ENCODE data around the gene UBA6.
"Not testable (repeated sequence)": the region's sequence is repeated elsewhere in the genome, so short reads cannot be mapped to it uniquely, and the experiment has no call there.

UBA6 gene

DNA sequence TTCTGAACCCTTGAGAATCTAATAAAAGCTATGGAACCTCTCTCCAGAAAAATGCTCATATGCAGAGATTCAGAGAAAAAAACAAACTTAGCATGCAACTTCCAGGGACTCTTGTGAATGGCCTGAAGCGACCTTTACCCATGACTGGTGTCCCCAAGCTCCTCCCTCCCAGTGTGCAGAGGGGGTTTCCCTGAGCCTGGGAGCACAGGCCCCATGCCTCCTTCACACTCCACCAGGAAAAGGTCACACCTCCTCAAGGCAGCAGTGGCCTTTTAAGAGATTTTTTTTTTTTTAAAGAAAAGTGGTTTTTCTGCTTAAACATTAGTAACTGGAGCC, 13.3 kb upstream of the UBA6 start:
- in situ Hi-C loops (cut with MboI; ENCODE audit: low sequenced_read_pairs), result no loop called here

DNA sequence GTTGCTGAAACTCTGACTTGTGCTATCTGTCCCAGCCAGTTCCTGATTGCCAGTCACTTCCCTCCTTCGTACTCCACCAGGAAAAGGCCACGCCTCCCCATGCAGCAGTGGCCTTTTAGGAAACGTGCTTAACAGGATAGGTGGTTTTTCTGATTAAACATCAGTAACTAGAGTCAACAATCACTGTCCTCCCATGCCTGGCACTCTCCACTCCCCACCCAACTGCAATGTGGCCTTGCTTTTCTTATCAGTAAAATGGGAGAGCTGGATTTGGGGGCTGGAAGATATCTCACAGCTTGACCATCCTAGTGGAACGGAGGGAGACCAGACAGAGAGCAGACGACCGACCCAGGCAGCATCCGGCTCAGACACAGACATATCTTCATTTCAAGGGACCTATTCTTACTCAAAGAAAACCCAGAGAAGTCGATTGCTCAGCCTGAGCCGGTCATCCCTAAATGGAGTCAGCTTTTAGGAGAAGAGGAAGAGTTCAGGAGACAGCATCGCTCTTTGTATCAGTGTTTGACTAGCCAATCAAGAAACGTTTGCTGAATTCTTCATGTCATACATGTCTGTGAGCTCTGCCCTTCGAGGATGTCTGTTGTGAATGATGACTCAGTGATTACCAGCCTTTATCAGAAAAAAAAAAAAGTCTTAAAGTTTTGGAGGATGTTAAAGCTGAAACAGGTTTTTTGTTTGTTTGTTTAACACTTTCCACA, 12.7 kb upstream of the UBA6 start:
- in situ Hi-C loops (cut with MboI; ENCODE audit: low sequenced_read_pairs), result no loop called here

GRCh38 chr4:67712650-67713528, 11.9 kb upstream of the UBA6 start:
- in situ Hi-C loops (cut with MboI; ENCODE audit: low sequenced_read_pairs), result no loop called here

GRCh38 chr4:67712000-67712625, 11.2 kb upstream of the UBA6 start:
- in situ Hi-C loops (cut with MboI; ENCODE audit: low sequenced_read_pairs), result no loop called here

DNA sequence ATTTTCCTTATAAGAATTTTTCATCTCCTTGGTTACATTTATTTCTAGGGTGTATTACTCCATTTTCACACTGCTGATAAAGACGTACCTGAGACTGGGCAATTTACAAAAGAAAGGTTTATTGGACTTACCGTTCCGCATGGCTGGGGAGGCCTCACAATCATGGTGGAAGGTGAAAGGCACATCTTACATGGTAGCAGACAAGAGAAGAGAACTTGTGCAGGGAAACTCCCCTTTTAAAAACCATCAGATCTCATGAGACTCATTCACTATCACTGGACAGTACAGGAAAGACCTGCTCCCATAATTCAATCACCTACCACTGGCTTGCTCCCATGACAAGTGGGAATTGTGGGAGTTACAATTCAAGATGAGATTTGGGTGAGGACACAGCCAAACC, 5.7 kb upstream of the UBA6 start:
- in situ Hi-C loops (cut with MboI; ENCODE audit: low sequenced_read_pairs), result not testable (repeated sequence)

- in situ Hi-C loops (cut with MboI; ENCODE audit: low sequenced_read_pairs), result no loop called here
Measured at GRCh38 chr4:67704843-67705242, 3.9 kb upstream of the UBA6 start.

DNA sequence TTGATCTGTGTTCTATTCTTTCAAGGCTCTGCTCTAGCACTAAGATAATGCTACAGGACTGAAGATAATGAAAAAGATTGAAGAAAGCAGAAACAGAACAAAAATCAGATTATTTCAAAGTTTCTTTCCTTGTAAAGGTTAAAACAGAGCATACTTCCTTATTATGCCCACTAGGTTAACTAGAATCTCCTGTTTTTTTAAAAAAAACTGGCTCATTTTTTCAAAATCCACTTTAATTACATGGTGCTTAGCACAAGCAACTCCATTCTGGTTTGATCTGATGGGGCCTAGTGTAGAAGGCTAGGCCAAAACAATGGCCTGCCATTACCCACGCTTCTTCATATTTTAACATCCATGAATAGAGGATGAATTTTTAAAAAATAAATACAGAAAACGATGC, 1.2 kb upstream of the UBA6 start:
- in situ Hi-C loops (cut with MboI; ENCODE audit: low sequenced_read_pairs), result no loop called here

DNA sequence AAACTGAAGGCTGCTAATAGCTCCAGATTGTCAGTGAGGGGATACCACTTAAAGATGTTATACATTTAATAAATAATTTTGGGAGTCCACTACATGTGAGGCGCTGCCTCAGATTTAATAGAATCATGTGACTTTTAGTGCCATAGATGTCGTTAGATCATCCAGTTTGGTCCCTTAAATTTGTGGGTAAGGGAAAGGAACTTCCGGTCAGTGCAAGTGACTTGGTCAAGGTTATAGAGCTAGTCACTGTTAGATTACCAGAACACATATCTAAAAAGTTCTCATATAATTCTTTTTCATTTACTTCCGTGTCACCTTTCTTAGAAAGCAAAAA, 529 bp upstream of the UBA6 start:
- in situ Hi-C loops (cut with MboI; ENCODE audit: low sequenced_read_pairs), result no loop called here

GRCh38 chr4:67700116-67700737, 728 bp downstream of the UBA6 start:
- in situ Hi-C loops (cut with MboI; ENCODE audit: low sequenced_read_pairs), result no loop called here

DNA sequence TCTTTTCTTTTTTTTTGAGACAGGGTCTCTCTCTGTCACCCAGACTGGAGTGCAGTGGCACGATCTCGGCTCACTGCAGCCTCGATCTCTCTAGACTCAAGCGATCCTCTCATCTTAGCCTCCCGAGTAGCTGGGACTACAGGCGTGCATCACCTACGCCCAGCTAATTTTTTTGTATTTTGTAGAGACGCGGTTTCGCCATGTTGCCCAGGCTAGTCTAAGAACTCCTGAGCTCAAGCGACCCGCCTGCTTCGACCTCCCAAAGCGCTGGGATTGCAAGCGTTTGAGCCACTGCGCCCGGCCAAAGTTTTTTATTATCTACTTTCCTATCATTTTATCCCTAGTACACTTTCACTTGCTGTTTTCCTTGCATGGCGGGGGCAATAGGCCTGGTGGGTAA, 1.4 kb downstream of the UBA6 start:
- in situ Hi-C loops (cut with MboI; ENCODE audit: low sequenced_read_pairs), result no loop called here

DNA sequence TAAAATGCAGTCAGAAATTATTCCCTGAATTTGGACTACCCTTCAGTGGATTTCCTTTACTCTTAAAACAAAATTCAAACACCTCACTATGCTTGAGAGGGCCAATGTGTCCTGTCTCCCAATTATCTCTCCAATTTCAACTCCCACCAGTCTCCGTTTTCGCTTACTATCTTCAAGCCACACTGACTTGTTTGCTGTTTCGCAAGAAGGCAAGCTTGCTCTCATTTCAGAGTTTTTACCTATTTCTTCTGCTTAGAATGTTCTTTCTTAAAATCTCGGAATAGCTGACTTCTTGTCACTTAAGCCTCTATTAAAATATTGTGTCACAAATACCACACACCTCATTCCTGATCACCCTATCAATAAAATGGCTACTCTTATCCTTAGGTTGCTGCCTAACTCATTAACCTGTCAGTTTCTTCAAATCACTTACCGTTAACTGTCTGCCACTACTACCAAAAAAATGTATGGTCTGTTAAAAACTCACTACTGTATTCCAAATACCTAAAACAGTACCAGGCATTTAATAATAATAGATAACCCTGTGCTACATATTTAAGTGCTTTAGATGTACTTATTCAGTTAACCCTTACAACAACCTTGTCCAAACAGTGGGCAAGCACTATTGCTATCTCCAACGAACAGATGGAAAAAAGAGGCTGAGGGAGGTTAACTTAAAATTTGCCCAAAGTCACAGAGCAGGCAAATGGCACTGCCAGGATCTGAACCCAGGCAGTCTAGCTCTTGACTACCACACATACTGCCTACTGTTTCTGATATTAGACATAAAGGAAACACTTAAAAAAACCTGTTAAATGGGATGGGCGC, 2.9 kb downstream of the UBA6 start:
- in situ Hi-C loops (cut with MboI; ENCODE audit: low sequenced_read_pairs), result no loop called here

GRCh38 chr4:67696061-67696460, 4.9 kb downstream of the UBA6 start:
- in situ Hi-C loops (cut with MboI; ENCODE audit: low sequenced_read_pairs), result no loop called here

GRCh38 chr4:67694662-67695061, 6.3 kb downstream of the UBA6 start:
- in situ Hi-C loops (cut with MboI; ENCODE audit: low sequenced_read_pairs), result no loop called here

DNA sequence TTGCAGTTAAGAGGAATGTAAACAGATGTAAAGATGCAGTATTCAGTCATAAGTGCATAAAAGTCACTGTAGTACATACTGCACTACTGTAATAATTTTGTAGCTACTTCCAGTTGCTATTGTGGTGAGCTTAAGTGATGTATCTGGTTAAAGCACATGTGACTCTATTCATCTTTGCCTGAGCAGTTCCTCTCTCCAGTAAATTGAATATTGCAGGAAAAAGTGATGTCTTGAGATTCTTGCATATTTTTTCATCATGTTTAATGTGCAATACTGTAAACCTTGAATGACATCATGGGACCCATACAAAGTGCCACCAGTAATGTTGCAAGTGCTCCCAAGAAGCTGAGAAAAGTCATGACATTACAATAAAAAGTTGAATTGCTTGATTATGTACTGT, 9.6 kb downstream of the UBA6 start:
- in situ Hi-C loops (cut with MboI; ENCODE audit: low sequenced_read_pairs), result no loop called here

- in situ Hi-C loops (cut with MboI; ENCODE audit: low sequenced_read_pairs), result no loop called here
Measured at GRCh38 chr4:67687636-67688035, 13.3 kb downstream of the UBA6 start.

DNA sequence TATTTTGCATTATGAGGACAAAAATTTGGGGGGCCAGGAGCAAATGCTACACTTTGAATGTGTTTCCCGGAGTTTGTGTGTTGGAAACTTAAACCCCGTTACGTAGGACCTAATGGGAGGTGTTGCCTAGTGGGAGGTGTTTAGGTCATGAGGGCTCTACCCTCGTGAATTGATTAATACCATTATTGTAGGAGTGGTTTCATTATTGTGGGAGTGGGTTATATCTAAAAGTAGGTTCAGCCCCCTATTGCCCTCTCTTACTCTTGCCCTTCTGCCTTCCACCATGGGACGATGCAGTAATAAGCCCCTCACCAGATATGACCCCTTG, 15.5 kb downstream of the UBA6 start:
- in situ Hi-C loops (cut with MboI; ENCODE audit: low sequenced_read_pairs), result no loop called here

DNA sequence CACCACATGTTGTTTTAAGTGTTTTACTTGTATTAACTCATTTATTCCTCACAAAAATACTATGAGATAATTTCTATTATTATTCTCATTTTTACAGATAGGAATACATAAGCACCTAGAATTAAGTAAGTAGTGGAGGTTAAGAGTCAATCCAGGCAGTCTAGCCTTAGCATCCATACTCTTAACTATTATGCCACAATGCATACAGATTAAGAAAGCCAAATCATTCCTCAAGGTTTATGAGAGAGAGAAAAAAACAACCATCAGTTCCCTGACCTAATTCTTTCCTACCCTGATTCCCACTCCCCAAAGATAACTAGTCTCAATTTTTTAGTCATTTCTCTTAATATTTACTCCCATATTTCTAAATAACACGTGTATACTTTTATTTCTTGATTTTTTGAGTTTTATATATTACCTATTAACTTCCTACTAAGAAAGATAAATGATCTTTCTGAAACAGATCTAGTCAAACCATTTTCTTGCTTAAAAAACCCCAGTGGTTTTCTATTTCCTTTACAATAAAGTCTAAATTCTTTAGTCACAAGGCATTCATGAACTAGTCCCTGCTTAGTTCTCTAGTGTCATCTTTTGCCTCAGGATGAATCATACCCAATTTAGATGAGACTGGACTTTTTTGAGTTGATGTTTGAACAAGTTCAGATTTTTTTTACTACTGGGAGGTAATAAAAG, 16.0 kb downstream of the UBA6 start:
- in situ Hi-C loops (cut with MboI; ENCODE audit: low sequenced_read_pairs), result no loop called here

GRCh38 chr4:67682266-67682665, 18.7 kb downstream of the UBA6 start:
- in situ Hi-C loops (cut with MboI; ENCODE audit: low sequenced_read_pairs), result no loop called here

DNA sequence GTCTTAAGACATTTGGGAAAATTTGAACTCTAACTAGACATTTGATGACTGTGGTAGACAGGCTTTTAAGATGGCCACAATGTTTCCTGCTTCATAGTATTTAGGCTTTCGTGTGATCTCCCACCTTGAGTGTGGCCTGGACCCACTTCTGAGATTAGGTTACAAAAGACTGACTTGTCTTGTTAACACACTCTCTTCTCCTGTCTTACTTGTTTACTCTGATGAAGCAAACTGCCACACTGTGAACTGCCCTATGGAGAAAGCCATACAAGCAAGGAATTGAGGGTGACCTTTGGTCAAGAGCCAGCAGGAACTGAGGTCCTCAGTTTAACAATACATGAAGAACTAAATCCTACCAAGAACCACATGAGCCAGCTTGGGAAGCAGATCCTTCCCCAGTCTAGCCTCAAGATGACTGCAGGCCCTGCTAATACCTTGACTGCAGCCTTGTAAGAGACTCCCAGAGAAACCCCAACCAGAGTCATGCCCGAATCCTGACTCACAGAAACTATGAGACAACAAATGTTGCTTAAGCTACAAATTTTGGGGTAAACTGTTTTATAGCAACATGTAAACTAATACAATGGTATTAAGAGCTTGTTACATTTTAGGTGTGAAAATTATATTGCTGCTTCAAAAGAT, 20.3 kb downstream of the UBA6 start:
- in situ Hi-C loops (cut with MboI; ENCODE audit: low sequenced_read_pairs), result no loop called here

DNA sequence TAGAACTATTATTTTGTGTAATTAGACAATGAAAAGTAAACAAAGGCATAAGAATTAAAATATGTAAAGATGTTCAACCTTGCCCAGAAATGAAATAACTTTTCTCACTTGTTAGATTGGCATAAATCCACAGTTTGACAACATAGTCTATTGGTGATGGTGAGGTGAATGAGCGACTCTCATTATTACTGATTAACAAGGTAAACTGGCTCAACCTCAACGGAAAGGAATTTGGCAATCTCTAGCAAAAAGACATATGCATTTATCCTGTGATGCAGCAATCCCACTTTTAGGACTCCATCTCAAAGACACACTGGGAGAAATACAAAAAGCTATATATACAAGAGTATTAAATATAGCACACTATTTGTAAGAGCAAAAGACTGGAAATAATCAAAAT, 22.3 kb downstream of the UBA6 start:
- in situ Hi-C loops (cut with MboI; ENCODE audit: low sequenced_read_pairs), result no loop called here

Data from HL-60/S4 treated with retinoic acid at 250 ng/mL for 4 days and 3 days (cell line).